HG03159 (cell line): Measurements from ENCODE around the gene CLDN7.

Experiments used
- ATAC-seq: cut with Tn5 transposase; IDR thresholded peaks from one replicate; pipeline ENCODE4 v1.9.1; 2021; ENCODE audit warnings: mild to moderate bottlenecking, moderate library complexity; ENCODE audit not compliant: unreplicated experiment

Gene CLDN7, protein sequence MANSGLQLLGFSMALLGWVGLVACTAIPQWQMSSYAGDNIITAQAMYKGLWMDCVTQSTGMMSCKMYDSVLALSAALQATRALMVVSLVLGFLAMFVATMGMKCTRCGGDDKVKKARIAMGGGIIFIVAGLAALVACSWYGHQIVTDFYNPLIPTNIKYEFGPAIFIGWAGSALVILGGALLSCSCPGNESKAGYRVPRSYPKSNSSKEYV

DNA sequence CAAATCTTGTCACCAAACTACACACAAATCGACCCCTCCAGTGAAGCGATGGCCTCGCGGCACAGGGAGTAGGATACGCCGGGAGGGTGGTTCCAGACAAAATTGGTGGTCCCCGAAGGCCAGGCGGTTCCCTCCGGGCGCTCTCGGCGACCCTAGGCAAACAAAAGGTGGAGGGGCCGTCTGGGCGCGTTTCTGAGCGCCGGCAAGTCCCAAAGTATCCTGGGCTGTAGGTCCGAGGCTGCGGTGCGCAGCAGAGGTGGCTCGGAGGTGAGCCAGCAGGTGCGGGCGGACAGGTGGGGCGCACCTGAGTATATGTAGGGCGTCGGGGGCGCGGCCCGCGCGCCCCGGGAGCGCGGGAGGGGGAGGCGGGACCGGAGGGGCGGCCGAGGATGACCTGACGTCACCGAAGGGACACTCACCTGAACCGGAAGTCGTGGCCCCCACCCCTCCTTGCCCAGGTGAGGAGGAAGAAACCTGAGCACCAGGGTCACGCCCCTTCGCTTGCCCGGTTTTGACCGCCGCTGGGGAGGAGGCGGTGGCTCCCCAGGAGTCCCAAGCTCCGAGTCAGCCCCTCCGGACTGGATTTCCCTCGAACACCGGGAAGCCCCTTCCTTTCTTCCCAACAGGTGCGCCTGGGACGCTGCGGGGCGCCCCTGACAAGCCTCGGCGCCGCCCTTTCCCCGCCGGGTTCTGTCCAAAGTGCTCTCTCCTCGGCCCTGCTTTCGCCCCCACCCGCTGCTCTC is at the start of gene CLDN7:
Gene CLDN7, minus strand, starts transcription at position 287 of the 743 bp plus-strand sequence. CDS start 435 bp downstream, outside the sequence.
- no peak for ATAC-seq

DNA sequence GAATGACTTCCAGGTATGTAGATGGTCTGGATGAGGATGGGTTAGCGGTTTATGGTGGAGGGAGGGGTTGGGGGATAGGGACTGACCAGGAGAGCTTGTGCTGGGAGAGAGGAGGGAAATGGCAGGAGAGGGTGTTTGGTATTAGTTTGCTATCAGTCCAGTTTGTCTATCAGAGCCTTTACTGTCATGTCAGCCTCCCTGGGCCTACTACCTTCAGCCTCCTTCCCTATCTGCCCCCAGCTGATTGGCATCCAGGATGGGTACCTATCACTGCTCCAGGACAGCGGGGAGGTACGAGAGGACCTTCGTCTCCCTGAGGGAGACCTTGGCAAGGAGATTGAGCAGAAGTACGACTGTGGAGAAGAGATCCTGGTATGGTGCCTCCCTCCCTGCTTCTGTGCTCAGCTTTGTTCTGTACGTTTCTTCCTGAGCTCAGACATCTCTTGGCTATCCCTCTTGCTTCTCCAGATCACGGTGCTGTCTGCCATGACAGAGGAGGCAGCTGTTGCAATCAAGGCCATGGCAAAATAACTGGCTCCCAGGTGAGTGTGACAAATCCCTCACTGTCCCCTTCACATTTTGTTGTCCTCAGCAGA is 48.9 kb upstream of the CLDN7 start:
- ATAC-seq: no peak

DNA sequence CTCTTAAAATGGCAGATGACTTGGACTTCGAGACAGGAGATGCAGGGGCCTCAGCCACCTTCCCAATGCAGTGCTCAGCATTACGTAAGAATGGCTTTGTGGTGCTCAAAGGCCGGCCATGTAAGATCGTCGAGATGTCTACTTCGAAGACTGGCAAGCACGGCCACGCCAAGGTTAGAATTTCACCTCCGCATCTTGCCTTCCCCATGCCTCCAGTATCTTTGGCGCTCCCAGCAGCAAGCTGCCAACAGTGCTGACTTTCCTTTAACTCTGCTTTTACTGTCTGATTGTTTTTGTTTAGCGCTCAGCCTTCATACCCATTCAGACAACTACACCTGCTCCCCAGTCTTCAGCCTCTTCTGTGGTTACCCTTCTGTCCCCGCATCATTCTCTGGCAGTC is 47.4 kb upstream of the CLDN7 start:
- ATAC-seq: no peak

DNA sequence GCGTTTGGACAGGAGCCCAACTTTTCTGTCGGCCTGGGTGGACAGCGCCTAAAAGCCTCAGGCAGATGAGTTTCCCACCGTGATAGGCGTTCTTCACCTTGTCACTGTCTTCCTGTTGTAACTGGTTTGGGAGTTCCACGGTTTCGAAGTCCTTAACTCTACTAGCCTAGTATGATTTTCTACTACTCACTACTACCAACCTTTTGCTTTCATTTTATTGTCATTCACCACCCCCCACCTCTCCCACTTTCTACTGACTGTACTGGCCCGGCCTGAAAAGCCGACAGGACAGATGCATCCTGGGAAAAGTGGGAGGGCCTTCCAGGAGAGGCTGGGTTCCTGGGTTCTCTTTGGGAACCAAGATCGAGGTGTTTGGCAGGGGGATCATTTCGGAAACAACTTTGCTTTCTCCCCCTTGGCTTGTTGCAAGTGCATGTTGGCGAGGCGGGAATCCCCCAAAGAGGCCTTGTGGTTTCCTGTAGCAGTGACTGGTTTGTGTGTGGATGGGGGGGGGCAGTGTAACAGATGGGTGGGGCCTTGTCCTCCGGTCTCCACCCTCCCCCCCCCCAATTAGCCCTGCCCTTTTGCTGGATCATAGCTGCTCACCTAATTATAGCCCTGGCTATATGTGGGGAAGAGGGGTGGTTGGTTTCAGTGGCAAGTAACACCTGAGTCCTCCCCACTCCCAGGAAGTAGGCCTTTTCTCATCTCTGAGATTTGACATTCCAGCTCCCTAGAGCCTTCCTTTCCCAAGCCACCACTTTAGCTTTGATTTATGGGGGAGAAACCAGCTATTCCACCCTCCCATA is 46.6 kb upstream of the CLDN7 start:
- ATAC-seq: no peak

DNA sequence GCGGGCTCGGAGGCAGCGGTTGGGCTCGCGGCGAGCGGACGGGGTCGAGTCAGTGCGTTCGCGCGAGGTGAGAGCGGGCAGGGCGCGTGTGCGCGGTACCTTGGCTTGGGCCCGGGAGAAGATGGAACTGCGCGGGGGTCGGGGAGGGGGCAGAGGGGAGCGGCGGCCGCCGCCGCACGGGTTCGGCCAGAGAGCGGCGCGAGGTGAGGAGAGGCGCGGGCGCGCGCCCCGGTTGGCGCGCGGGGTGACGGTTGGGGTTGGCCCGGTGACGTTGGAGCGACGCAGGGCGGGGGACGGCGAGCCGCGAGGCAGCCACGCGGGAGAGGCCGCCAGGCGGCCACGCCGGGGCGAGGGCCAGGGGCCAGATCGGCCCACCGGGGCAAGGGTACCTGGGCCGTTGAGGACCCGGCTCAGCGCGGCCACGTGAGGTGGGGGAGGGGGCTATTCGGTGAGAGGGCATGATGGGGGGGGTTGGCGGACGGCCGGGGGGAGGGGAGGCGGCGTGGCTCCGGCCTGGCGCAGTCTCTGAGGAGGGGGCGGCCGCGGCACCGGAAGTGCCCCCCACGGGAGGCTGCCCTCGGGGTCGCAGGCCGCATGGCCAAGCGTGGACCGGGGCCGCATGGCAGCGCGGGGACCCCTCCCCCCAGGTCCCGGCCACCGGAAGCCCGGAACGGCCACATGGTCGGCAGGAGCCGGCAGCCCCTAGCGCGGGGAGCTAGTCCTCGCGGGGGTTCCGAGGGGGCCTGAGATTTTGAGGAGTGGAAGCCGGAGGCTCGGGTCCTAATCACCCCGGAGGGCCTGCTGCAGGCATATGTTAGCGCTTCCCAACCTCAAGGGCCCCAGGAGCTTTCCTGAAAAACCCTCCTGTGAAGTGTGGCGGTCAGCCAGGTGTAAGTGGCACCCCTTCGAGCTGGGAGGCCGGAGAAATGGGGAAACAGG is 45.7 kb upstream of the CLDN7 start:
- ATAC-seq: no peak

DNA sequence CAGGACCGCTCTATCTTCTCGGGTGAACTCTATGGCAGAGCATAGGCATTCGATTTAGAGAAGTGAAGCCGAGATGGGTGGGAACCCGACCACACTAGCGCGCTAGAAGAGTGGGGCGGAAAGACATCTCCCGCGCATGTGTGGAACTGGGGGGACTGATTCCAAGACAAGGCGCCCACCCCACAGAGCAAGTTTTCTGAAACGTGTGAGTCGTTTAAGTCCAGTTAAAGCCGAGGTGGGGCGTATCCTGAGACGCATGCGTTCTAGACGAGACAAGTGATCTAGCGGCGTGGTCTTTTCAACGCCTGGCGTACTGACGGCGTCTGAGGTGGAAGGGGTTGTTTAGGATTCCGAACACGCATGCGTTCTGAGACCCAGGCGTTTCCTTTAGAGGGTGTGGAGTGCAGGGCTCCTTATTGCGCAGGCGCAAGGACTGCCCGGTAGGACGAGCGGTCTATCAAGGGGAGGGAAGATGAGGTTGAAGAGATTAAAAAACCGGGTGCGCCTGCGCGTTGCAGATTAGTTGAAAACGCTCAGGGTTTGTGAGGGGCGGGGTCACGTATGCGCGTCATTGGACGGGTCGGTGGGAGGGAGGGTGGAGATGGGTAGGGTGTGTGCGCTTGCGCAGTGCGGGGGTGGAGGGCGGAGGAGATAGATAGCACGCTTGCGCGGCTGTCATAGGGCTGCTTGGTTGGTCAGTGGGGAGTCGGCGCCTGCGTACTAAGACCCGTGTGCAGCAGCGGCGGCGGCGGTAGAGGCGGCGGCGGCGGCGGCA is 44.8 kb upstream of the CLDN7 start, which contains the start of gene EIF5A:
Gene EIF5A, plus strand, starts transcription at position 718 of the 775 bp plus-strand sequence. CDS start 2,008 bp downstream, outside the sequence.
- peak; percentile 62 for ATAC-seq

DNA sequence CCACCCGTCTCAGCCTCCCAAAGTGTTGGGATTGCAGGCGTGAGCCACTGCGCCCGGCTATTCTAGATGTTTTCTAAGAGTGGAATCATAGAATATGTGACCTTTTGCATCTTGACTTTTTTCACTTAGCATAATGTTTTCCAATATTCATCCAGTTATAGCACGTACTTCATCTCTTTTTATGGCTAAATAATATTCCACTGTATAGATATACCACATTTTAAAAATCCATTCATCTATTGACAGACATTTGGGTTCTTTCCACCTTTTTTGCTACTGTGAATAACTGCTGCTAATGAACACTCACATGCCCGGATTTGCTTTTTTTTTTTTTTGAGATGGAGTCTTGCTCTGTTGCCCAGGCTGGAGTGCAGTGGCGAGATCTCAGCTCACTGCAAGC is 41.9 kb upstream of the CLDN7 start:
- no peak for ATAC-seq

DNA sequence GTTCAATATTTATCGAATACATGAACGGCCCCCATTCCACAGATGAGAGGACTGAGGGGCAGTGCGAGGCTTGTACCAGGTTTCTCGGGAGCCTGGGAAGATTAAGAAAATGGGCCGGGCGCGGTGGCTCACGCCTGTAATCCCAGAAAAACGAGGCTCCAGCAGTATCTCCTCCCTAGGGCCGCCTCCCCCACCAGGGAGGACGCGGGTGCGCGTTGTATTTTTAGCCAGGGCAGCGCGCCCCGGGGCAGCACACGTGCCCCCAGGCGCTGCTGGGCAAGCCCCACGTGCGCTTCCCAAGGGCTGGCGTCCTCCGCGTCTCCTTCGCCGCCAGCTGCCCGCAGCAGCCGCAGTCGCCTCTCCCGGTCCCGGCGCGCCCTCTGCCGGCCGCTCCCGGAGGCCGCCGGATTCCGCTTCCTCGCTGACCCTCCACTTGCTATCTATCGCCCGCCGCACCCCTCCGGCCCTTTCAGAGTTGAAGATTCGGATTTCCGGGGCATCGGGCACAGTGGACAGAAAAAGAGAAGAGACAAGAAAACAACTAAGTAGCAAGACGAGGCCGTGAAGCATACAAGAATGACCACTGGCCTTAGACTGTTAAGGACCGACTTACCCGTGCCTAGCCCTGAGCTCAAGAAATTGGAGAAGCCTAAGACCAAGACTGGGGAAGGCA is 34.0 kb upstream of the CLDN7 start:
- no peak for ATAC-seq

DNA sequence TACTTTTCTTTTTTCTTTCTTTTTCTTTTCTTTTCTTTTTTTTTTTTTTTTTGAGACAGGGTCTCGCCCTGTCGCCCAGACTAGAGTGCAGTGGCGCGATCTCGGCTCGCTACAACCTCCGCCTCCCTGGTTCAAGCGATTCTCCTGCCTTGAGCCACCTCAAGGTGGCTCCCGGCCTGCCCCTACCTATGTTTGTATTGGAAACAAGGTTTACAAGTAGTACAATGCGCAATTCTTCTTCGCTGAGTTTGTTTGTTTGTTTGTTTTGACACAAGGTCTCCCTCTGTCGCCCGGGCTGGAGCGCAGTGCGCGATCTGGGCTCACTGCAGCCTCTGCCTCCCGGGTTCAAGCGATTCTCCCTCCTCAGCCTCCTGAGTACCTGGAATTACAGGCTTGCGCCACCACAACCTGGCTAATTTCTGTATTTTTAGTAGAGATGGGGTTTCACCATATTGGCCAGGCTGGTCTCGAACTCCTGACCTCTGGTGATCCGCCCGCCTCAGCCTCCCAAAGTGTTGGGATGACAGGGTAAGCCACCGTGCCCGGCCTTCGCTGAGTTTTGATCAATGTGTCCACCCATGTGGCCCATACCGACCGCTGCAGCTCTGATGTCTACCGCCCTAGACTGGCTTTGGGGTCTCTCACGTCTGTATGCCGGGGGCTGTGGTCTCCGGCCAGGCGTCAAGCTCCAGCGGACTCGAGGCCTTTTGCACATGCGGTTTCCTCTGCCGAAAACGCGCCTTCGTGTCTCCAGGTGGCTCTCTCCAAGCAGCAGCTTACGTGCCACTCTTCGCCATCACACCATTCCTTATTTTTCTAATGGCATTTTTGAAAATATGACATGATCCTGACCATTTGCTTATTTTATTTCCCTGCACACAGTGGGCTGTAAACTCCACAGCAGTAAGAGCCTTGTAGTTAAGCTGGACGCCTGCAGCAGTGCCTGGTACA is 33.2 kb upstream of the CLDN7 start:
- no peak for ATAC-seq

DNA sequence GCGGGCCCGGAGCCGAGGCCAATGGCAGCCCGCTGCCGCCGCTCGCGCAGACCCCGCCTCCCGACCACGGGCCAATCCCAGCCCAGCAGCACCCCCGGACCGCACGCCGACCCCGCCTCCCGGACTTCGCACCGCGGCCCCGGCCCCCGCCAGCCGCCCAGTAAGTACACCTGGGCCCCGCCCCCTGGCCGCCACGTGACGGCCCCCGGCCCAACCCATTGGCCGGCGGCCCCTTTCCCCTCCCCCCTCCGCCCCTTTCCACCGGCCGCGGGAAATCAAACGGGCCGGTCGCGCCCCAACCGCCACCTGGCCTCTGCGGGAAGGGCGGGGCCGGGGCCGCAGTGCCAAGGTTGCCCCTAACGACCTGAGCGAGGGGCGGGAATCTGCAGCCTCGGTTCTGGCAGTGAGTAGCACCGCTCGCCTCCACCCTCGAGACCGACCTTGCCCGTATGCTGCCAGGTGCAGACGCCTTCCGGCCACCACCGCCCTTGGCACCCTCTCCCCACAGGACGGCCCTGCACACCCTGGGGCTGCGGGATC is 32.4 kb upstream of the CLDN7 start, which contains the start of gene YBX2:
Gene YBX2, minus strand, starts transcription at position 26 of the 540 bp plus-strand sequence. CDS start 139 bp downstream, outside the sequence.
- no peak for ATAC-seq

DNA sequence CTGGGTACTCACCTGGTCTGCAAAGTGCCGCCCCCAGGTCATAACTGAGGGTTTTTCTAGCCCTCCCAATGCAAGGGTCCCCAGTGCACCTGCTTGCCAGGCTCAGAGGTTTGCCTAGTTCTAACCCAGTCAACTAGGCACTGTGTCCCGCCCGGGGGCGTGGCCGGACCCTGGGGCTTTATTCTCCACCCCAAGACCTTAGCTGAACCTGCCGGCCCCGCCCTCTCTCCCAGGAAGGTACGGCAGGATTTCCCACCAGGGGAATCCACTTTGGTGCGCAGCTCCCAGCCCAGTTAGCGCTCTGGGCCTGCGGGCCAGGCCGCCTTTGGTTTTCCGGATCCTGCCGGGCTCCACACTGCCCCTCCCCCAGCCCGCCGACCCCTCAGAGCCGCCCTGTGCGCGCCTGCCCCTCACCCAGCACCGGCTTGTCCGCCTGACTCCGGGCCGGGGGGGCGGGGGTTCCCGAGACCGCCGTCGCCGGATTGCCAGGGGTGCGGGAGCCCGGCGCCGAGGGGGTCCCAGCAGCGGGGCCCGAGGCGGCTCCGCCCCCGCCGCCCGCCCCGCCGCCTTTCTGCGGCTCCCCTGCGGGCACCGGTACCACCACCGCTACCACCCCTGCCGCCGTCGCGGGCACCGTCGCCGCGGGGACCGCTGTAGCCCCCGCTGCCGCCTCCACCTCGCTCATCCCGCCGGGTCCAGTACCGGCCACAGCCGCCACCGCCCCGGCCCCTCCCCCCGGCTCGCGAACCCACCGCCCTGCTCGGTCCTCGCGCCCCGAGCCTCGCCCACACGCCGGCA is 31.7 kb upstream of the CLDN7 start:
- ATAC-seq: no peak

DNA sequence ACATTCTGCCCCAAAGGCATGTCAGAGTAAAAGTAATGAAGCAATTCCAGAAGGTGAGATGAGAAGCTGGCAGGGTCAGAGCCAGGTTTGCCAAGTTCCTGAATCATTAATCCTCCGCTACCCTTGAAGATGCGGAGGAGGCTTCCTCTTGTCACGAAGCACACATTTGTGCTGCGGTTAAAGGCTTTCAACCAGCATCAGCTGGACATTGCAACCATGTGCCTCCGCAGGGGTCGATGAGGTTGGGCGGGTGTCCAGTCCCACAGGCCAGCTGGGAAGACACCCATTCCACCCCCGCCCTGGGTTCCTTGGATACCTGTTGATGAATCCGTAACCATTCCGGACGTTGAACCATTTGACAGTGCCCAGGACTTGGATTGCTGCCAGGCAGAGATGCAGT is 30.9 kb upstream of the CLDN7 start:
- ATAC-seq: no peak

DNA sequence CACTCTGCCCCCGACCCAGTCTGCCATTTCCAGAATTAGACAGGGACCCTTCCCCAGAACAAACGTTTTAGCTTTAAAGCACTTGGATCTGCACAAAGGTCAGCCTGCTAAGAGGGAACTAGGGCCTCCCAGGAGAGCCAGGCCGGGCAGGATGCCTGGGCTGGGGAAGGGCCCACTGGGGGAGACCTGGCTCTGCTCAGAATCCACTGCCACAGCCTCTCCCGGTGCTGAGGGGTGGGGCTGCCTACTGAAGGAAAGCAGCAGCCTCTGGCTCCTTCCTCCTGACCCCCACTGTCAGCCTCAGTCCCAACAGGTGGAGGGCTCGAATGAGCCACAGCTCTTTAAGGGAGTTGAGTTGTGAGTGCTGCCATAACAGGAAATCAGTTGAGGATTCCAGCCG is 30.5 kb upstream of the CLDN7 start:
- no peak for ATAC-seq

DNA sequence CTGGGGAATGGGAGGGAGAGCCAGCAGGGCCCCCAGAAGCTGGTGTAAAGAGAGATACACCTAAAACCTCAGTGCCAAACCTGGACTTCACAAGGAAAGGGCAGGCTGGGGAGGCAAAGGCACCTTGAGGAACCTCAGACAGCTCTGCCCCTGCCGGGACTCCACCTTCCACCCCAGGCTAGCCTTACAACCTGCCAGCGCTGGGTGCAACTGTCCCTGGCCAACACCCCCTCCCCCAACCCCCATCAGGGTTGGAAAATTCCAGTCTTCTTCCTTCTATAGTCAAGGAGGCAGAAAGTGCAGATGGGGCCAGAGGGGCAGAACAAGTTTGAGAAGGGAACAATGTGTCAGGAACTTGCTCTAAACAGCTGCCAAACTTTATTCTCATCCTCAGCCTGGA is 29.9 kb upstream of the CLDN7 start:
- no peak for ATAC-seq

DNA sequence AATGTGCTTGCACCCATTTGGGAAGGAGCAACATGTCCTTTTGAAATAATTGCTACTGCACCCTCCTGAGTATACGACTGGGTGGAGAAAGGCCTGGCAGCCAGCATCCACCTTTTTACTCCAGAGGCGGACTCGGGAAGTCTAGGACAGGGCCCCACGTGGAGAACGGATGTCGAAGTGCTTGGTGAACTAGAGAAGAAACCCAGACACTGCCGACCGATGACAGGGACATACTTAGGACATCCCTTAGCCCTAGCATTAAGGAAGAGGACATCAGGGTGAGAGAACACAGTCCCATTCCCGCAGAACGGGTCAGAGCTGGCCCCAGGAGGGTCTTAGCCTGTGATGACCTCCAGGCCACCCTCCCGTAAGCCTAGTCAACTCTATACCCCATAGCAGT is 28.4 kb upstream of the CLDN7 start:
- ATAC-seq: no peak

DNA sequence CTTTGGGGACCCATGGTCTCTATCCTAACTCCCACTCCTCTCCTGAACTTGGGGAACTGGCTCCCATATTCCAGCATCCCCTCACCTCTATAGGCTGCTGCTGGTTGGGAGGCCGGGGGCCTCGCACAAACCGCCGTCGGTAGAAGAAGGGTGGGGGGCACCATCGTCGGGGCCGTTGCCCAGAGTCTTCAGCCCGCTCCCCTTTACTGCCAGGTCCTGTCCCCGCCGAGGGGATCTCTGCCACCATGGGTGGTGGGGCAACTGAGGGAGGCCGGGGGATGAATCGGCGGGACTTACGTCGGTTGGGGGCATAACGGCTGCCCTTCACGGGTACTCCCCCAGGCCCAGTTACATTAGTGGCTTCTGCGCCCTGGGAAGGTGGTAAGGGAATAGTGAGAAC is 27.9 kb upstream of the CLDN7 start:
- no peak for ATAC-seq
